ENCODE data around the gene TBC1D14.

DNA sequence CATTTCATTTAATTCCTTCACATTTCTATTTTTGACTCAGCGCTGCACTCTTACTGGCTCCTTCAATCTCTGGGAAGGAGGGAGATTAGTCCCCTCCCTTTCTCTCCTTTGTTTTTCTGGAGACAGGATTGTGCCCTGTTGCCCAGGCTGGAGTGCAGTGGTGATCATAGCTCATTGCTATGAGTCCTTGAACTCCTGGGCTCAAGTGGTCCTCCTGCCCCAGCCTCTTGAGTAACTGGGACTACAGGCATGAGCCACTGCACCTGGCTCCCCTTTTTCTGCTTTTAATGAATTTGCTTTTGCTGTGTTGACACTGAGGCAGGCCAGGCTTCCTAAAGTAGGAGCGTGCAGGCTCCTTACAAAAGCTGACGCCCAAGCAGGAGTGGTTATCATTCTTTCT lies 10.5 kb downstream of the TBC1D14 start:
- TF ChIP-seq, protein P1, sequence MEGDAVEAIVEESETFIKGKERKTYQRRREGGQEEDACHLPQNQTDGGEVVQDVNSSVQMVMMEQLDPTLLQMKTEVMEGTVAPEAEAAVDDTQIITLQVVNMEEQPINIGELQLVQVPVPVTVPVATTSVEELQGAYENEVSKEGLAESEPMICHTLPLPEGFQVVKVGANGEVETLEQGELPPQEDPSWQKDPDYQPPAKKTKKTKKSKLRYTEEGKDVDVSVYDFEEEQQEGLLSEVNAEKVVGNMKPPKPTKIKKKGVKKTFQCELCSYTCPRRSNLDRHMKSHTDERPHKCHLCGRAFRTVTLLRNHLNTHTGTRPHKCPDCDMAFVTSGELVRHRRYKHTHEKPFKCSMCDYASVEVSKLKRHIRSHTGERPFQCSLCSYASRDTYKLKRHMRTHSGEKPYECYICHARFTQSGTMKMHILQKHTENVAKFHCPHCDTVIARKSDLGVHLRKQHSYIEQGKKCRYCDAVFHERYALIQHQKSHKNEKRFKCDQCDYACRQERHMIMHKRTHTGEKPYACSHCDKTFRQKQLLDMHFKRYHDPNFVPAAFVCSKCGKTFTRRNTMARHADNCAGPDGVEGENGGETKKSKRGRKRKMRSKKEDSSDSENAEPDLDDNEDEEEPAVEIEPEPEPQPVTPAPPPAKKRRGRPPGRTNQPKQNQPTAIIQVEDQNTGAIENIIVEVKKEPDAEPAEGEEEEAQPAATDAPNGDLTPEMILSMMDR (IDR thresholded peaks at IDR 0.05): no peak
- TF ChIP-seq POLR2AphosphoS5 (IDR thresholded peaks at IDR 0.05) (no peak), POLR2A (IDR thresholded peaks at IDR 0.05) (no peak), EP300 (IDR thresholded peaks at IDR 0.05; ENCODE audit: low read depth) (no peak)

Measured in transverse colon (tissue), 4 donors.